Peyer's patch (tissue), 4 donors: Measurements from ENCODE around the gene PIK3IP1.

Source experiments
- POLR2A ChIP-seq, 2 donors: fragments of 450-650 bp; IDR thresholded peaks; one replicate each; pipeline ENCODE4 v1.5.1; 2017; ENCODE audit warnings: antibody characterized with exemption in 2 of 2, mild to moderate bottlenecking in 2 of 2, moderate library complexity in 2 of 2
- TF ChIP-seq, protein P1 (sequence below), 6 experiments: fragments of 450-650 bp in 4 of 6; fragments of 200-600 bp in 2 of 6; sonication (generic) in 1 of 6; IDR thresholded peaks; one replicate each; pipeline ENCODE4 v1.5.1; 2017 to 2019; ENCODE audit warnings: antibody characterized with exemption in 6 of 6, mild to moderate bottlenecking in 3 of 6, moderate library complexity in 1 of 6

DNA sequence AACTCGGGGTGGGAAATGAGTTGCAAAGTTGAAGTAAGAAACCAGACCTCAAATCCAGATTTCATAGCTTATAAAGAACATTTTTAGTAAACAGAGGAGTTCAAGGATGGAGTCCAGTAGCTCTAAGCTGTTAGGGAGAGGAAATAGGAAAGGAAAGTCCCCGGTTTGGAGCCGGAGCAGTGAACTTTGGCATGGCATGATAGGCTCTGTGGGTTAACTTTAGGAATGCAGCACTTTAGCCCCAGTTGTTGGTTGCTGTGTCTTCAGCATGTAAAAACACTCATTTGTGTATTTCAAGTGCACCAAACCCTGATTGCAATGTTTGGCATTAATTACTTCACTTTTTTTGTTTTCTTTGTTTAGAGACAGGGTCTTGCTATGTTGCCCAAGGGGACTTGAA, 8.6 kb upstream of the PIK3IP1 start:
- TF ChIP-seq, protein P1, sequence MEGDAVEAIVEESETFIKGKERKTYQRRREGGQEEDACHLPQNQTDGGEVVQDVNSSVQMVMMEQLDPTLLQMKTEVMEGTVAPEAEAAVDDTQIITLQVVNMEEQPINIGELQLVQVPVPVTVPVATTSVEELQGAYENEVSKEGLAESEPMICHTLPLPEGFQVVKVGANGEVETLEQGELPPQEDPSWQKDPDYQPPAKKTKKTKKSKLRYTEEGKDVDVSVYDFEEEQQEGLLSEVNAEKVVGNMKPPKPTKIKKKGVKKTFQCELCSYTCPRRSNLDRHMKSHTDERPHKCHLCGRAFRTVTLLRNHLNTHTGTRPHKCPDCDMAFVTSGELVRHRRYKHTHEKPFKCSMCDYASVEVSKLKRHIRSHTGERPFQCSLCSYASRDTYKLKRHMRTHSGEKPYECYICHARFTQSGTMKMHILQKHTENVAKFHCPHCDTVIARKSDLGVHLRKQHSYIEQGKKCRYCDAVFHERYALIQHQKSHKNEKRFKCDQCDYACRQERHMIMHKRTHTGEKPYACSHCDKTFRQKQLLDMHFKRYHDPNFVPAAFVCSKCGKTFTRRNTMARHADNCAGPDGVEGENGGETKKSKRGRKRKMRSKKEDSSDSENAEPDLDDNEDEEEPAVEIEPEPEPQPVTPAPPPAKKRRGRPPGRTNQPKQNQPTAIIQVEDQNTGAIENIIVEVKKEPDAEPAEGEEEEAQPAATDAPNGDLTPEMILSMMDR (IDR thresholded peaks at IDR 0.05) = no peak
- TF ChIP-seq POLR2A (IDR thresholded peaks at IDR 0.05) = no peak
